WTC11 (cell line): ENCODE results near the gene CD2BP2. TPM values are rescaled to one million over a fixed set of nuclear protein-coding genes. Genes with fewer than 3 reads are reported as not detected.

Experiments used
- ATAC-seq: fragments of 200-7000 bp; cut with Tn5 transposase; 2 replicates; pipeline ENCODE4 v1.10.0; 2021; ENCODE audit warnings: mild to moderate bottlenecking, moderate library complexity
- CTCF ChIA-PET: fragments of 300-600 bp; sonication (Branson Sonifier 250); formaldehyde crosslinking; loops from one replicate; lab custom pipeline; 2021; ENCODE audit warnings: antibody characterized with exemption; lab: Charles Lee
- POLR2A ChIA-PET: fragments of 350-600 bp; sonication (Branson Sonifier 250); formaldehyde crosslinking; loops from one replicate; lab custom pipeline; 2021; ENCODE audit warnings: antibody characterized with exemption; lab: Charles Lee
- DNase-seq: peaks from one replicate; pipeline ENCODE4 v3.0.0; 2021; ENCODE audit warnings: low spot score
- H3K27ac Mint-ChIP-seq: 2 replicates; pipeline ENCODE4 v1.8.0; 2021; ENCODE audit warnings: mixed read lengths
- H3K27me3 Mint-ChIP-seq: 2 replicates; pipeline ENCODE4 v1.8.0; 2021; ENCODE audit warnings: low read depth, mild to moderate bottlenecking, moderate library complexity, mixed read lengths
- H3K36me3 Mint-ChIP-seq: 2 replicates; pipeline ENCODE4 v1.8.0; 2021; ENCODE audit warnings: mixed read lengths
- H3K4me1 Mint-ChIP-seq: 2 replicates; pipeline ENCODE4 v1.8.0; 2022; ENCODE audit warnings: mixed read lengths
- H3K4me3 Mint-ChIP-seq: 2 replicates; pipeline ENCODE4 v1.8.0; 2021; ENCODE audit warnings: mild to moderate bottlenecking, moderate library complexity, mixed read lengths
- H3K9me3 Mint-ChIP-seq: 2 replicates; pipeline ENCODE4 v1.8.0; 2021; ENCODE audit warnings: mixed read lengths
- ATF6 ChIP-seq: sonication (generic); formaldehyde crosslinking; IDR thresholded peaks from 2 replicates; pipeline ENCODE4 v1.8.1; 2023; ENCODE audit warnings: mild to moderate bottlenecking, missing genetic modification reagents
- E2F4 ChIP-seq: sonication (generic); formaldehyde crosslinking; IDR thresholded peaks from 2 replicates; pipeline ENCODE4 v1.8.1; 2022; ENCODE audit warnings: low read depth, mild to moderate bottlenecking, moderate library complexity, missing genetic modification reagents, borderline replicate concordance
- HMGXB4 ChIP-seq: sonication (generic); formaldehyde crosslinking; IDR thresholded peaks from 2 replicates; pipeline ENCODE4 v1.8.1; 2023; ENCODE audit warnings: mild to moderate bottlenecking, moderate library complexity, missing genetic modification reagents
- JAZF1 ChIP-seq: fragments of 250-450 bp; sonication (Bioruptor Pico); IDR thresholded peaks from 2 replicates; pipeline ENCODE4 v1.9.0; 2021; ENCODE audit warnings: moderate library complexity, mild to moderate bottlenecking, inconsistent platforms
- KAT7 ChIP-seq: sonication (generic); formaldehyde crosslinking; IDR thresholded peaks from 2 replicates; pipeline ENCODE4 v1.8.1; 2023; ENCODE audit warnings: missing genetic modification reagents, mild to moderate bottlenecking, borderline replicate concordance
- PRDM15 ChIP-seq: sonication (generic); formaldehyde crosslinking; IDR thresholded peaks from 2 replicates; pipeline ENCODE4 v1.8.0; 2022; ENCODE audit warnings: missing genetic modification reagents
- TEAD4 ChIP-seq: sonication (generic); formaldehyde crosslinking; IDR thresholded peaks from 2 replicates; pipeline ENCODE4 v1.8.0; 2022; ENCODE audit warnings: mild to moderate bottlenecking, missing genetic modification reagents
- ZNF281 ChIP-seq: sonication (generic); formaldehyde crosslinking; IDR thresholded peaks from 2 replicates; pipeline ENCODE4 v1.8.0; 2023; ENCODE audit warnings: mild to moderate bottlenecking, missing genetic modification reagents
- ZSCAN18 ChIP-seq: fragments of 250-450 bp; sonication (Bioruptor Pico); IDR thresholded peaks from 2 replicates; pipeline ENCODE4 v2.1.2; 2022; ENCODE audit warnings: mild to moderate bottlenecking, moderate library complexity
- total RNA-seq: library from RNA; stranded (reverse); gene quantifications from 3 replicates; pipeline ENCODE4 v1.2.3, GENCODE V29; 2021

The CD2BP2 gene
- total RNA-seq, 1 experiment from 2014 or later: 56.6 TPM

GRCh38 chr16:30354423-30355143 lies 525 bp downstream of the CD2BP2 start (continued):
- TF ChIP-seq HMGXB4 (0 out of 2 replicates have a peak, but pooled peaks have one; percentile 58), PRDM15 (CRISPR knock-in tag) (peak; percentile 45; the same call in 1 of the 2 replicates), TEAD4 (no peak), ATF6 (CRISPR knock-in tag) (no peak), JAZF1 (CRISPR knock-in tag) (no peak), ZNF281 (CRISPR knock-in tag) (no peak)
- TF ChIP-seq, all 79 proteins: peak for 7

- POLR2A ChIA-PET: no interaction called here
- no peak for DNase-seq
- no peak for ATAC-seq
- Mint-ChIP-seq H3K27ac (no peak overlapping the region), H3K4me3 (peak overlapping the region; percentile 93)
- TF ChIP-seq E2F4 (no peak), KAT7 (no peak), ZSCAN18 (CRISPR knock-in tag) (no peak)
- TF ChIP-seq, all 79 proteins: peak for 0
- Mint-ChIP-seq H3K9me3 (no peaks in the 10 kb centered on the region), H3K27me3 (no peaks in the 10 kb centered on the region; the same call in 1 of the 2 replicates), H3K4me1 (peaks cover 21% of the 10 kb centered on the region), H3K36me3 (peaks cover 35% of the 10 kb centered on the region)
- CTCF ChIA-PET: interaction anchor here (0.7 to 5.0 kb wide), 7 partner anchors 7 to 321 kb away, joined by 3 to 28 read pairs (median 4); partner anchors contain the start of gene TBC1D10B
Measured at GRCh38 chr16:30353438-30354129, 1.5 kb downstream of the CD2BP2 start.
